Measurements from ENCODE around the gene SEMA5A.

Gene SEMA5A

GRCh38 chr5:9288234-9288633 is 257.6 kb downstream of the SEMA5A start:
- TF ChIP-seq, protein P1, sequence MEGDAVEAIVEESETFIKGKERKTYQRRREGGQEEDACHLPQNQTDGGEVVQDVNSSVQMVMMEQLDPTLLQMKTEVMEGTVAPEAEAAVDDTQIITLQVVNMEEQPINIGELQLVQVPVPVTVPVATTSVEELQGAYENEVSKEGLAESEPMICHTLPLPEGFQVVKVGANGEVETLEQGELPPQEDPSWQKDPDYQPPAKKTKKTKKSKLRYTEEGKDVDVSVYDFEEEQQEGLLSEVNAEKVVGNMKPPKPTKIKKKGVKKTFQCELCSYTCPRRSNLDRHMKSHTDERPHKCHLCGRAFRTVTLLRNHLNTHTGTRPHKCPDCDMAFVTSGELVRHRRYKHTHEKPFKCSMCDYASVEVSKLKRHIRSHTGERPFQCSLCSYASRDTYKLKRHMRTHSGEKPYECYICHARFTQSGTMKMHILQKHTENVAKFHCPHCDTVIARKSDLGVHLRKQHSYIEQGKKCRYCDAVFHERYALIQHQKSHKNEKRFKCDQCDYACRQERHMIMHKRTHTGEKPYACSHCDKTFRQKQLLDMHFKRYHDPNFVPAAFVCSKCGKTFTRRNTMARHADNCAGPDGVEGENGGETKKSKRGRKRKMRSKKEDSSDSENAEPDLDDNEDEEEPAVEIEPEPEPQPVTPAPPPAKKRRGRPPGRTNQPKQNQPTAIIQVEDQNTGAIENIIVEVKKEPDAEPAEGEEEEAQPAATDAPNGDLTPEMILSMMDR (IDR thresholded peaks at IDR 0.05; ENCODE audit: control insufficient read depth, extremely low read depth, insufficient read depth) = peak; percentile 43
- H3K4me3 ChIP-seq (ENCODE audit: low read depth, low read length) = no peak overlapping the region
- no peak for DNase-seq (ENCODE audit: low read depth)

- TF ChIP-seq, protein P1 (IDR thresholded peaks at IDR 0.05; ENCODE audit: control insufficient read depth, extremely low read depth, insufficient read depth) = no peak
- DNase-seq (ENCODE audit: low read depth) = no peak
- no peak overlapping the region for H3K4me3 ChIP-seq (ENCODE audit: low read depth, low read length)
Observed at GRCh38 chr5:9284781-9285307, 261.0 kb downstream of the SEMA5A start.

- H3K4me3 ChIP-seq (ENCODE audit: low read depth, low read length) = no peak overlapping the region
- TF ChIP-seq, protein P1 (IDR thresholded peaks at IDR 0.05; ENCODE audit: control insufficient read depth, extremely low read depth, insufficient read depth) = no peak
- DNase-seq (ENCODE audit: low read depth) = no peak
Observed at GRCh38 chr5:9284272-9284671, 261.6 kb downstream of the SEMA5A start.

DNA sequence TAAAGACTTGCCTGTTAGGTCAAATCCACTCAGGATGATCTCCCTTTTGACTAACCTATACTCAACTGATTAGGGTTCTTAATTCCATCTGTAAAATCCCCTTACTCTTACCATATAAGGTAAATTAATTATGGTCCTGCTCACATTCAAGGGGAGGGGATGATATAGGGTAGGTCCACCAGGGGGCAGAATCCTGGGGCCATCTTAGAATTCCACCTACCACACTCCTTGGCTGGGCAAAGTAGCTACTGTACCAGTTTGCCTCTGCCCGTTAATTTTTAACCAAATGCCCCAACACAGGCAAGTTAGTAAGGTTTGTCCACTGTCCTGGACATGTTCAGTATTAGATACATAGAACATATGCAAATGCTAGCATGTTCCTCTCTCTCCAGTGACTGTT is 262.4 kb downstream of the SEMA5A start:
- TF ChIP-seq, protein P1 (IDR thresholded peaks at IDR 0.05; ENCODE audit: control insufficient read depth, extremely low read depth, insufficient read depth) = no peak
- DNase-seq (ENCODE audit: low read depth) = no peak

DNA sequence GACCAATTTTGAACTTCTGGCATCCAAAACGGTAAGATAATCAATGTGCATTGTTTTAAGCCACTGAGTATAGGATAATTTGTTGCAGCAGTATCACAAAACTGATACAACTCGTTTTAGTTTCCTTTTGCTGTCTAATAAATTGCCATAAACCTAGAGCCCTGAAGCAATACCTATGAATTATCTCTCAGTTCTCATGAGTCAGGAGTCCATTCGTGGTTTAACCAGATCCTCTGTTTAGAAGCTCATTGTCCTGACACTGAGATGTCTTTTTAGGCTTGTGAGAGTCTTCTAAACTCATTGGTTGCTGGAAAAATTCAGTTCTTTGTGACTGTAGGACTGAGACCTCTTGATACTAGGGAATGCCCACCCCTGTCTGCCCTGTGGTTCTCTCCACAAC is 262.9 kb downstream of the SEMA5A start:
- DNase-seq (ENCODE audit: low read depth) = no peak
- no peak overlapping the region for H3K4me3 ChIP-seq (ENCODE audit: low read depth, low read length)
- TF ChIP-seq, protein P1 (IDR thresholded peaks at IDR 0.05; ENCODE audit: control insufficient read depth, extremely low read depth, insufficient read depth) = no peak

More for the DNA sequence above, 262.4 kb downstream of the SEMA5A start:
- no peak overlapping the region for H3K4me3 ChIP-seq (ENCODE audit: low read depth, low read length)

GRCh38 chr5:9282211-9282610 is 263.7 kb downstream of the SEMA5A start:
- TF ChIP-seq, protein P1 (IDR thresholded peaks at IDR 0.05; ENCODE audit: control insufficient read depth, extremely low read depth, insufficient read depth) = no peak
- H3K4me3 ChIP-seq (ENCODE audit: low read depth, low read length) = no peak overlapping the region
- DNase-seq (ENCODE audit: low read depth) = no peak

GRCh38 chr5:9279774-9280173 is 266.1 kb downstream of the SEMA5A start:
- TF ChIP-seq, protein P1 (IDR thresholded peaks at IDR 0.05; ENCODE audit: control insufficient read depth, extremely low read depth, insufficient read depth) = no peak
- H3K4me3 ChIP-seq (ENCODE audit: low read depth, low read length) = no peak overlapping the region

More at GRCh38 chr5:9279774-9280173, 266.1 kb downstream of the SEMA5A start:
- no peak for DNase-seq (ENCODE audit: low read depth)

Measured in LNCaP clone FGC (cell line).